ENCODE measurements around the gene KCNE1.

KCNE1 gene

DNA sequence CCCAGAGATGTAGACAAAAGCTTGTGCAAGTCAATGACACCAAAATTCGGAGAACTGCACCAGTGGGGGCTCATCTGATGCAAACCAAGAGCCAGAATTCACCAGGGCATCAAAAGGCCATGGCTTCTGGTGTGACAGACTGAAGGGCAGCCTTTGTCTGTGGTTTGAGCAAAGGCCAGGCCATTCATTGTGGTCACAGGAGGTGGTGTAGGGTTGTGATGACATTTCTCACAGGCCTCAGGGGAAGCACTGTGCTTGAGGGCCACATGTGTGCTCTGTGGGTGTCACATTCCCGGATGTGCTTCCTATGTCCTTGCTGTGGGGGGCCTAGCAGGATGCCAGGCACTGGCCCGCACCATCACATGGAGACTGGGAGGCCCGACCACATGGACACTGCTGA is 22.5 kb upstream of the KCNE1 start:
- Histone ChIP-seq H3K79me2 (ENCODE audit: control insufficient read depth, insufficient read depth, low read length) (no peaks in the 10 kb centered on the region), H3K4me2 (ENCODE audit: low read length) (no peak overlapping the region), H4K5ac (ENCODE audit: low read length) (no peak overlapping the region), H2BK15ac (replicated peaks; ENCODE audit: low read depth) (no peak overlapping the region), H4K8ac (ENCODE audit: low read depth, low read length) (no peak overlapping the region), H3K27me3 (ENCODE audit: insufficient read depth, low read length, poor library complexity) (no peaks in the 10 kb centered on the region), H3K18ac (ENCODE audit: low read length) (no peak overlapping the region), H2BK120ac (ENCODE audit: low read depth, low read length) (no peak overlapping the region), H3K4me1 (ENCODE audit: control insufficient read depth, low read depth, low read length) (peaks cover 3% of the 10 kb centered on the region), H3K27ac (ENCODE audit: low read depth, low read length) (no peak overlapping the region), H3K23ac (ENCODE audit: low read length) (no peak overlapping the region), H2AK5ac (ENCODE audit: low read length) (no peak overlapping the region), H3K4me3 (ENCODE audit: low read length) (no peak overlapping the region), H3K4ac (ENCODE audit: low read depth, low read length) (no peak overlapping the region), H3K79me1 (ENCODE audit: low read length) (no peaks in the 10 kb centered on the region), H3K9ac (ENCODE audit: low read length) (no peak overlapping the region), H3K56ac (ENCODE audit: low read length) (no peak overlapping the region), H2BK5ac (ENCODE audit: low read length) (no peak overlapping the region), H3K36me3 (ENCODE audit: control insufficient read depth, insufficient read depth, low read length) (no peaks in the 10 kb centered on the region)
- no peak for DNase-seq
- no CpG with 5 or more reads among the region's 4 CpGs for WGBS (ENCODE audit: extremely low coverage, insufficient coverage, low lambda C conversion rate)

DNA sequence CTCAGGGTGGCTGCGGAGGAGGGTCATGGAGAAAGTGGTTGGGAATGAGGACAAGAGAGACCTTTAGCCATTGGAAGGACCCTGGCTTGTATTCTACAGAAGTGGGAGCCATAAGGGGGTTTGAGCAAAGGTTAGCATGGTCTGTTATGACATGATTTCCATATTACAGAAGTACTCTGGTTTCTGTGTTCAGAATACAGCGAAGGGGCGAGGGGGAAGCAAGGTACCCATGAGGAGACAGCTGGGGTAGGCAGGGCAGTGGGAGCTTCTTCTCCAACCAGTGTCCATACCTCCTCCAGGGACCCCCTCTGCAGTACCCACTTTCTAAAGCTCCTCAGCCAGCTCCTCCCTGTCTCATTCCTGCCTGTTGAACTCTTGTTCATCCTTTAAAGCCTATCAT is 21.9 kb upstream of the KCNE1 start:
- no peak for DNase-seq
- Histone ChIP-seq H2AK5ac (ENCODE audit: low read length) (no peak overlapping the region), H2BK120ac (ENCODE audit: low read depth, low read length) (no peak overlapping the region), H4K8ac (ENCODE audit: low read depth, low read length) (no peak overlapping the region), H3K4me2 (ENCODE audit: low read length) (no peak overlapping the region), H3K9ac (ENCODE audit: low read length) (no peak overlapping the region), H3K36me3 (ENCODE audit: control insufficient read depth, insufficient read depth, low read length) (no peaks in the 10 kb centered on the region), H3K56ac (ENCODE audit: low read length) (no peak overlapping the region), H3K27ac (ENCODE audit: low read depth, low read length) (no peak overlapping the region), H3K4ac (ENCODE audit: low read depth, low read length) (no peak overlapping the region), H2BK5ac (ENCODE audit: low read length) (no peak overlapping the region), H3K4me1 (ENCODE audit: control insufficient read depth, low read depth, low read length) (peaks cover 3% of the 10 kb centered on the region), H3K18ac (ENCODE audit: low read length) (no peak overlapping the region), H3K27me3 (ENCODE audit: insufficient read depth, low read length, poor library complexity) (no peaks in the 10 kb centered on the region), H2BK15ac (replicated peaks; ENCODE audit: low read depth) (no peak overlapping the region), H3K79me1 (ENCODE audit: low read length) (no peaks in the 10 kb centered on the region), H4K5ac (ENCODE audit: low read length) (no peak overlapping the region), H3K79me2 (ENCODE audit: control insufficient read depth, insufficient read depth, low read length) (no peaks in the 10 kb centered on the region), H3K4me3 (ENCODE audit: low read length) (no peak overlapping the region), H3K23ac (ENCODE audit: low read length) (no peak overlapping the region)
- no CpG with 5 or more reads among the region's 3 CpGs for WGBS (ENCODE audit: extremely low coverage, insufficient coverage, low lambda C conversion rate)

DNA sequence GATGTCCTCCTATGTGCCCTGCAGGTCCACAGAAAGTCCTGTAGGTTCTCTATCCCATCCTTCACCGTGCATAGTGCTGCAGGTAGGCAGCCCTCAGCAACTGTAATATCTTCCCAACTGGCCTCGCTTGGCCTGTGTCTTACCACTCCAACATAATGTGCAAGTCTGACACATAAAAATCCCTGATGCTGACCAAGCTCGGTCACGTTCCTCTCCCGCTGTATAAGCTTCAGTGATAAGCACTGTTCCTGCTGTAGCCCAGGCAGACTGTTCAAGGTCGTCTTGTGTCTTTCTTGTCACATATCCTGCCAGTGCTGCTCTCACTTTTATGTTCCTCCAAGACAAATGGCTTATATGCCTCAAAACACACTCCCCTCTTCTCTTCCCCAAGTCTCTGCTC is 19.4 kb upstream of the KCNE1 start:
- no peak overlapping the region for H3K23ac ChIP-seq (ENCODE audit: low read length)
- H4K8ac ChIP-seq (ENCODE audit: low read depth, low read length): no peak overlapping the region
- H3K36me3 ChIP-seq (ENCODE audit: control insufficient read depth, insufficient read depth, low read length): no peaks in the 10 kb centered on the region
- no peak overlapping the region for H3K4ac ChIP-seq (ENCODE audit: low read depth, low read length)
- no peak overlapping the region for H3K4me2 ChIP-seq (ENCODE audit: low read length)
- no peaks in the 10 kb centered on the region for H3K79me2 ChIP-seq (ENCODE audit: control insufficient read depth, insufficient read depth, low read length)
- no peak overlapping the region for H3K9ac ChIP-seq (ENCODE audit: low read length)
- no peaks in the 10 kb centered on the region for H3K27me3 ChIP-seq (ENCODE audit: insufficient read depth, low read length, poor library complexity)
- H3K27ac ChIP-seq (ENCODE audit: low read depth, low read length): no peak overlapping the region
- DNase-seq: no peak
- H2BK15ac ChIP-seq (replicated peaks; ENCODE audit: low read depth): no peak overlapping the region
- no peak overlapping the region for H3K56ac ChIP-seq (ENCODE audit: low read length)
- H4K5ac ChIP-seq (ENCODE audit: low read length): no peak overlapping the region
- no peak overlapping the region for H2BK120ac ChIP-seq (ENCODE audit: low read depth, low read length)
- H3K4me3 ChIP-seq (ENCODE audit: low read length): no peak overlapping the region
- H2BK5ac ChIP-seq (ENCODE audit: low read length): no peak overlapping the region
- H3K4me1 ChIP-seq (ENCODE audit: control insufficient read depth, low read depth, low read length): peaks cover 8% of the 10 kb centered on the region
- H2AK5ac ChIP-seq (ENCODE audit: low read length): no peak overlapping the region
- H3K18ac ChIP-seq (ENCODE audit: low read length): no peak overlapping the region
- H3K79me1 ChIP-seq (ENCODE audit: low read length): no peaks in the 10 kb centered on the region
- no CpG with 5 or more reads among the region's 6 CpGs for WGBS (ENCODE audit: extremely low coverage, insufficient coverage, low lambda C conversion rate)

DNA sequence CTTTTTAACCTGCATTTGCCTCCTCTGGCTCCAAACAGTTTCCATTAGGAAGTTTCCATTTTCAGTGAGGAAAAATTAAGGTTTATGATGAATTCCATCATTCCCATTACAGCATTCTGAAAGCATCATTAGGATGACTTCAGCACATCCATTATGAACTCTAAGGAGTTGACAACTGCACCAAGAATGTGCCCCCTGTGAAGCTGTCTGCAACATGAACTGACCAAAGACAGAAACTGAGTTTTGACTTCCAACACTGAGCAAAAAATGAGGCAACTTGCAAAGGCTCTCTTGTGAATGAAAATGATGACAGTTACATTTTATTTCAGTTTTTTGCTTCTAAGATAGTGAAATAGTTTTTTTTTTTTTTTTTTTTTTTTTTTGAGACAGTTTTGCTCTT is 18.3 kb upstream of the KCNE1 start:
- Histone ChIP-seq H3K56ac (ENCODE audit: low read length) (no peak overlapping the region), H3K36me3 (ENCODE audit: control insufficient read depth, insufficient read depth, low read length) (no peaks in the 10 kb centered on the region), H3K4ac (ENCODE audit: low read depth, low read length) (no peak overlapping the region), H3K4me1 (ENCODE audit: control insufficient read depth, low read depth, low read length) (peaks cover 6% of the 10 kb centered on the region), H3K79me2 (ENCODE audit: control insufficient read depth, insufficient read depth, low read length) (no peaks in the 10 kb centered on the region), H3K27ac (ENCODE audit: low read depth, low read length) (no peak overlapping the region), H3K4me3 (ENCODE audit: low read length) (no peak overlapping the region), H2BK5ac (ENCODE audit: low read length) (no peak overlapping the region), H4K8ac (ENCODE audit: low read depth, low read length) (no peak overlapping the region), H3K9ac (ENCODE audit: low read length) (no peak overlapping the region), H2AK5ac (ENCODE audit: low read length) (no peak overlapping the region), H3K4me2 (ENCODE audit: low read length) (no peak overlapping the region), H3K79me1 (ENCODE audit: low read length) (no peaks in the 10 kb centered on the region), H2BK15ac (replicated peaks; ENCODE audit: low read depth) (no peak overlapping the region), H2BK120ac (ENCODE audit: low read depth, low read length) (no peak overlapping the region), H3K18ac (ENCODE audit: low read length) (no peak overlapping the region), H3K27me3 (ENCODE audit: insufficient read depth, low read length, poor library complexity) (no peaks in the 10 kb centered on the region), H4K5ac (ENCODE audit: low read length) (no peak overlapping the region), H3K23ac (ENCODE audit: low read length) (no peak overlapping the region)
- no peak for DNase-seq

DNA sequence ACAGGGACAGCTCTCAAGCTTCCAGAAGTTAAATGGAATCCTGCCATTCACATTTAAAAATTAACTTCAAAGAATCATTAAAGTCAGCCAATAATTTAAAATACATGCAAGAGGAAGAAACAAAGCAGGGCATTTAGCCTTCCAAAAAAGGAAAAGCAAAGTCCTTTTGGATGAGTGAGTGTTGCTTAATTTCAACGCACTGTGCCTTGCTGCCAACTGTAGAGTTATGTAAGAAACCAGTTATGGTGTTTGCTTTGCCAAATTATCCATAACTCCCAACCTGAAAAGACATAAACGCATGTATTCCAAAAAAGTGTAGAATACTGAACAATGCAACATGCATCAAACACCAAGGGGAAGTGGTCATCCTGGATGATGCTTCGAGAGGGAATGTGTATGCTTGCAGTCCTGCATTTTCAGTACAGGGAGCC is 16.1 kb upstream of the KCNE1 start:
- Histone ChIP-seq H3K18ac (ENCODE audit: low read length) (no peak overlapping the region), H3K4me2 (ENCODE audit: low read length) (no peak overlapping the region), H3K4ac (ENCODE audit: low read depth, low read length) (no peak overlapping the region), H2AK5ac (ENCODE audit: low read length) (no peak overlapping the region), H3K23ac (ENCODE audit: low read length) (no peak overlapping the region), H4K8ac (ENCODE audit: low read depth, low read length) (no peak overlapping the region), H3K79me1 (ENCODE audit: low read length) (no peaks in the 10 kb centered on the region), H3K9ac (ENCODE audit: low read length) (no peak overlapping the region), H3K56ac (ENCODE audit: low read length) (no peak overlapping the region), H3K36me3 (ENCODE audit: control insufficient read depth, insufficient read depth, low read length) (no peaks in the 10 kb centered on the region), H3K27ac (ENCODE audit: low read depth, low read length) (no peak overlapping the region), H3K4me1 (ENCODE audit: control insufficient read depth, low read depth, low read length) (peaks cover 9% of the 10 kb centered on the region), H2BK15ac (replicated peaks; ENCODE audit: low read depth) (no peak overlapping the region), H4K5ac (ENCODE audit: low read length) (no peak overlapping the region), H3K4me3 (ENCODE audit: low read length) (no peak overlapping the region), H2BK5ac (ENCODE audit: low read length) (no peak overlapping the region), H3K79me2 (ENCODE audit: control insufficient read depth, insufficient read depth, low read length) (no peaks in the 10 kb centered on the region), H3K27me3 (ENCODE audit: insufficient read depth, low read length, poor library complexity) (no peaks in the 10 kb centered on the region), H2BK120ac (ENCODE audit: low read depth, low read length) (no peak overlapping the region)
- no CpG with 5 or more reads among the region's 3 CpGs for WGBS (ENCODE audit: extremely low coverage, insufficient coverage, low lambda C conversion rate)
- no peak for DNase-seq

DNA sequence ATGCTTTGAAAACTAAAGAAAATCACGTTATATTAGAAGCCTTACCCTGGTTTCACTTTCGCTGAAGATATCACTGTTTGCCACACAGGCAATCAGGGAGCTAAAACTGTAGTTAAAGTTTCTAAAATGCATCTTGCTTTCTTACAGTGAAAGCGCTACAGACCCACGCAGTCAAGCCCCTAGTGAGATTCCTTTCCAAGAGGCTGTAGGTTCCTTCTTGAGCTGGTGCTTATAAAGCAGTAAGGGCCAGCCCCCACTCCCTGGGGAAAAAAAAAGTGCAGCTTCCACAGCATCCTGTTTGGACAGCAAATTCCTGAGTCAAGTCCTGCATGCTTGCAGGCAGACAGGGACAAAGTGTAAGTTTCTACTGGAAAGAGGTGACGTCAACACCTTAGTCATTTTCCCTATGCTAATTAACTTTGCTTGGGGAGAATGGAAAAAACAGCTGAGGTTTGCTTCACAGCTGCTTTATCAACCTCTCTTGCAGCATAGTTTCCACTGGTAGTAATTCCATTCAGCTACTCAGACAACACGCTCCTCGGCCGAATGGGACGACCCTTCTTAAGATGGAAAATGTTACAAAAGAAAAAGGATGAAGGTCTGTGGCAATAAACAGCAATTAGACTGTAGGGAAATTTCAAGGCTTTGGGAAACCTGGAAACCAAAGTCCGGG is 14.7 kb upstream of the KCNE1 start:
- Histone ChIP-seq H3K4me3 (ENCODE audit: low read length) (no peak overlapping the region), H2BK5ac (ENCODE audit: low read length) (no peak overlapping the region)

More for the DNA sequence above, 14.7 kb upstream of the KCNE1 start:
- no peaks in the 10 kb centered on the region for H3K79me2 ChIP-seq (ENCODE audit: control insufficient read depth, insufficient read depth, low read length)
- H2BK120ac ChIP-seq (ENCODE audit: low read depth, low read length): no peak overlapping the region
- H3K4ac ChIP-seq (ENCODE audit: low read depth, low read length): no peak overlapping the region
- no peak overlapping the region for H4K8ac ChIP-seq (ENCODE audit: low read depth, low read length)
- H4K5ac ChIP-seq (ENCODE audit: low read length): no peak overlapping the region
- H2BK15ac ChIP-seq (replicated peaks; ENCODE audit: low read depth): no peak overlapping the region
- peak; percentile 99 for DNase-seq
- H2AK5ac ChIP-seq (ENCODE audit: low read length): no peak overlapping the region
- no peaks in the 10 kb centered on the region for H3K79me1 ChIP-seq (ENCODE audit: low read length)
- H3K9ac ChIP-seq (ENCODE audit: low read length): no peak overlapping the region
- no peak overlapping the region for H3K4me2 ChIP-seq (ENCODE audit: low read length)
- H3K36me3 ChIP-seq (ENCODE audit: control insufficient read depth, insufficient read depth, low read length): no peaks in the 10 kb centered on the region
- H3K27ac ChIP-seq (ENCODE audit: low read depth, low read length): no peak overlapping the region
- H3K23ac ChIP-seq (ENCODE audit: low read length): no peak overlapping the region
- H3K27me3 ChIP-seq (ENCODE audit: insufficient read depth, low read length, poor library complexity): no peaks in the 10 kb centered on the region
- no CpG with 5 or more reads among the region's 10 CpGs for WGBS (ENCODE audit: extremely low coverage, insufficient coverage, low lambda C conversion rate)
- H3K56ac ChIP-seq (ENCODE audit: low read length): no peak overlapping the region
- H3K18ac ChIP-seq (ENCODE audit: low read length): no peak overlapping the region
- H3K4me1 ChIP-seq (ENCODE audit: control insufficient read depth, low read depth, low read length): peaks cover 9% of the 10 kb centered on the region

Data from mesendoderm (in vitro differentiated cells).